ENCODE results near the gene LANCL2. TPM values are rescaled to one million over a fixed set of nuclear protein-coding genes. Genes with fewer than 3 reads are reported as not detected.

Gene LANCL2
- total RNA-seq, 1 donor, result 13.8 TPM

- no peak for DNase-seq (ENCODE audit: low read depth)
- H3K4me3 ChIP-seq (ENCODE audit: low read depth, low read length), result no peak overlapping the region
- no peak for TF ChIP-seq CTCF (IDR thresholded peaks at IDR 0.05; ENCODE audit: insufficient read depth, low read depth, low read length)
These were observed 75.0 kb downstream of the LANCL2 start for GRCh38 chr7:55440040-55440690.

- H3K4me3 ChIP-seq (ENCODE audit: low read depth, low read length), result no peak overlapping the region
These were observed 75.9 kb downstream of the LANCL2 start for GRCh38 chr7:55441002-55441401.

GRCh38 chr7:55441774-55442522 is 76.8 kb downstream of the LANCL2 start:
- peak; percentile 80 for DNase-seq (ENCODE audit: low read depth)
- TF ChIP-seq CTCF (IDR thresholded peaks at IDR 0.05; ENCODE audit: insufficient read depth, low read depth, low read length), result no peak
- H3K4me3 ChIP-seq (ENCODE audit: low read depth, low read length), result no peak overlapping the region

More at GRCh38 chr7:55441002-55441401, 75.9 kb downstream of the LANCL2 start:
- TF ChIP-seq CTCF (IDR thresholded peaks at IDR 0.05; ENCODE audit: insufficient read depth, low read depth, low read length), result no peak
- no peak for DNase-seq (ENCODE audit: low read depth)

- peak; percentile 37 for DNase-seq (ENCODE audit: low read depth)
- no peak overlapping the region for H3K4me3 ChIP-seq (ENCODE audit: low read depth, low read length)
- TF ChIP-seq CTCF (IDR thresholded peaks at IDR 0.05; ENCODE audit: insufficient read depth, low read depth, low read length), result no peak
These were observed 79.6 kb downstream of the LANCL2 start for GRCh38 chr7:55444786-55445185.

GRCh38 chr7:55448526-55448925 is 83.4 kb downstream of the LANCL2 start:
- no peak for DNase-seq (ENCODE audit: low read depth)
- no peak overlapping the region for H3K4me3 ChIP-seq (ENCODE audit: low read depth, low read length)
- TF ChIP-seq CTCF (IDR thresholded peaks at IDR 0.05; ENCODE audit: insufficient read depth, low read depth, low read length), result no peak

GRCh38 chr7:55449205-55449991 is 84.3 kb downstream of the LANCL2 start:
- H3K4me3 ChIP-seq (ENCODE audit: low read depth, low read length), result no peak overlapping the region
- DNase-seq (ENCODE audit: low read depth), result no peak
- TF ChIP-seq CTCF (IDR thresholded peaks at IDR 0.05; ENCODE audit: insufficient read depth, low read depth, low read length), result no peak

Measured in fibroblast of villous mesenchyme (primary cell).